Astrocyte of the spinal cord (primary cell): ENCODE data around the gene ITGB7.

ENCODE experiments used
- DNase-seq: peaks from one replicate; pipeline ENCODE4 v3.0.0; 2011; ENCODE audit warnings: low read depth, low spot score
- H3K4me3 ChIP-seq: 2 replicates; pipeline ENCODE4 v1.5.1; 2011; ENCODE audit warnings: low read depth, mild to moderate bottlenecking, low read length, moderate library complexity
- in situ Hi-C: cut with HindIII; loops from 2 replicates; pipeline ENCODE4 v1.10.0; 2017; ENCODE audit warnings: low sequenced_read_pairs
- TF ChIP-seq, protein P1 (sequence below): IDR thresholded peaks from 2 replicates; pipeline ENCODE4 v1.5.1; 2012; ENCODE audit warnings: low read depth, mild to moderate bottlenecking, low read length, inconsistent platforms

Gene ITGB7

DNA sequence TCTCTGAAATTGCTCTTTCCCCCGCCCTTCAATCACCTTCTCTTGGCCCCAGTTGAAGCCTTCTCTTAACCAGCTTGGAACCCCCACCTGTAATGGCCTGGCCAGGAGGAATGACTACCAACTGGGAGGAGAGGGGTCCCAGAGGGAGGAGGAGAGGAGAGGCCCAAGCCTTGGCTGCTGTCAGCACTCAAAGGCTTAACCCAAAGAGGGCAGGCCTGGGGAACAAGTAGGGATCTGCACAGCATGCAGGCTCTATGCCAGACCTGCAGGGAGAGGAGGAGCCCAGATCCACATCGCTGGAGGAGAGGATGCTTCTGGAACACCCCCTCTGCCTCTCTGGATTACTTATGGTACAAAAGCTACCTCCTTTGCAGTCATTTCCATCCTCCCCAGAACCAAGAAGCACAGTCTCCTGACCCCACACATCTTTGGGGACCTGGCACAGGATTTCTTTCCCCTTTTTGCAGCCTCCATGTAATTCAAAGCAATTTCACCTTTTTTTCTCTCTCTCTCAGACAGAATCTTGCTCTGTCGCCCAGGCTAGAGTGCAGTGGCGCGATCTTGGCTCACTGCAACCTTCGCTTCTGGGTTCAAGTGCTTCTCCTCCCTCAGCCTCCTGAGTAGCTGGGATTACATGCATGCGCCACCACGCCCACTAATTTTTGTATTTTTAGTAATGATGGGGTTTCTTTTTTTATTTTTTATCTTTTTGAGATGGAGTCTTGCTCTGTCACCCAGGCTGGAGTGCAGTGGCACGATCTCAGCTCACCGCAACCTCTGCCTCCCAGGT lies 18.8 kb upstream of the ITGB7 start:
- TF ChIP-seq, protein P1, sequence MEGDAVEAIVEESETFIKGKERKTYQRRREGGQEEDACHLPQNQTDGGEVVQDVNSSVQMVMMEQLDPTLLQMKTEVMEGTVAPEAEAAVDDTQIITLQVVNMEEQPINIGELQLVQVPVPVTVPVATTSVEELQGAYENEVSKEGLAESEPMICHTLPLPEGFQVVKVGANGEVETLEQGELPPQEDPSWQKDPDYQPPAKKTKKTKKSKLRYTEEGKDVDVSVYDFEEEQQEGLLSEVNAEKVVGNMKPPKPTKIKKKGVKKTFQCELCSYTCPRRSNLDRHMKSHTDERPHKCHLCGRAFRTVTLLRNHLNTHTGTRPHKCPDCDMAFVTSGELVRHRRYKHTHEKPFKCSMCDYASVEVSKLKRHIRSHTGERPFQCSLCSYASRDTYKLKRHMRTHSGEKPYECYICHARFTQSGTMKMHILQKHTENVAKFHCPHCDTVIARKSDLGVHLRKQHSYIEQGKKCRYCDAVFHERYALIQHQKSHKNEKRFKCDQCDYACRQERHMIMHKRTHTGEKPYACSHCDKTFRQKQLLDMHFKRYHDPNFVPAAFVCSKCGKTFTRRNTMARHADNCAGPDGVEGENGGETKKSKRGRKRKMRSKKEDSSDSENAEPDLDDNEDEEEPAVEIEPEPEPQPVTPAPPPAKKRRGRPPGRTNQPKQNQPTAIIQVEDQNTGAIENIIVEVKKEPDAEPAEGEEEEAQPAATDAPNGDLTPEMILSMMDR: no peak
- in situ Hi-C loops: no loop called here
- no peak for DNase-seq
- no peak overlapping the region for H3K4me3 ChIP-seq

DNA sequence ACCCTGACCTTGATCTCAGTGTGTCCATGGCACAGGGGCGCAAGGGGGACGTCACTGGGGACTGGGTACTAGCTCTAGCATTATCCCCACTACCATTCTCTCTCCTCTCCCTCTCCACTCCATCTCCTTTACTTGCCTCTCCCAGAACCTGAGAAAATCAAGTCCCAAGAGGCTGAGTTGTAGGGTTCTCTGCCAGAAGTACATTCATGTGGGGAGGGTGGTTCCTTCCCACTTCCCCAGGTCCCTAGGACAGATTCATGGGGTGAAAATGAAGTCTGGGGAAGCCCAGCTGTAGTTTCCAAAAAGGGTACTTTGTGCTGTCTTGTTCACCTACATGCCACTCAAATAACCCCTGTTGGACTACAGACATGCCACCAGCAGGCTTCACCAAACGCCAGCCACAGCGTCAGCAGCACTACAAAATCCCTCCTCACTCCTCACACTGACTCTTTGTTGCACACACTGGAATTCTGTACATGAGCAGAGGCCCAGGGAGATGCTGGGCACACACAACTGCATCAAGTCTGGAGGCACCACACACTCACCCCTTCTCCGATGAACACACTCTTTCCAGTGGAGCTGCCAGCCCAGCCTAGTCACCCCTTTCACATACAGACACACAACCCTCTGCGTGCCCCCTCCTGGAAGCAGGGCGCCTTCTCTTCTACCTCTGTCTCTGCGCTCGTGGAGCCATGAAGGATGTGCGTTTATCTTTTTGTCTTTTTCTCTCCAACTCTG lies 18.0 kb upstream of the ITGB7 start:
- H3K4me3 ChIP-seq: no peak overlapping the region
- TF ChIP-seq, protein P1: no peak
- DNase-seq: no peak
- in situ Hi-C loops: no loop called here

DNA sequence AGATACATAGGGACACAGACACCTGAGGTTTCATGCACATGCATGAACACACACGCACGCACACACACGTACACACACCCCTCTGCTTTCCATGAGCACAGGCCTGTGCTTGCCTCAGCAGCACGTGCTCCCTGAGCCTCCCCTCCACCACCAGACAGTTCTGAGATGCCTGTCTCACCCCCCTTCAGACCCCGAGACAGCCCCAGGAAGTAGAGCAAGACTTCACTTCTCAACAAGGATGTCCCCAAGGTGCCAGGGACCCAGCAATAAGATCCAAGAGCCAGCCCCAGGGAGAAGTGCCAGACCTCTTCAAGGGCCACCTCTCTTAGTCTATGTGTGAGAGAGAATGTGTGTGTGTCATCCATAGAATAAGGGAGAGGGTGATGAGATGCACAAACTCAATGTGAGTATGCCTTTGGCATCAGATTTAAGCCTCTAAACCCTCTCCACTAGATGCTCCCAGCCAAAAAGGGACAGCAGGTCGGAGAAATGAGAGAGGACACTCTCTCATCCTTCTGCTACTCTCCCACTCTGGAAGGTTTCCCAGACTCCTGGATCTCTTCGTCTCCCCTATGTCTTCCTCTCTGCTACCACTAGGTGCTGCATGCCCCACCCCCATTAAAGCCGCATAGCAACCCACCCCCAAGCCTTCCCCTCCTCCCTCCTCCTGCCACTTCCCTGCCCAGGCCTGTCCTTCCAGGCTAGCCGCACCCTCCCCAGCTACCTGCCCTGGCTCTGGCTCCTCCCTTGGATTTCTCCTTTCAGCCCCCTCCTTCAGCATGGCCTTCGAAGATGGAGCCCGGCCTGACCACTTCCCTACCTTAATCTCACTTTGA lies 17.2 kb upstream of the ITGB7 start:
- DNase-seq: no peak
- no peak overlapping the region for H3K4me3 ChIP-seq
- TF ChIP-seq, protein P1: peak; percentile 26
- in situ Hi-C loops: no loop called here

DNA sequence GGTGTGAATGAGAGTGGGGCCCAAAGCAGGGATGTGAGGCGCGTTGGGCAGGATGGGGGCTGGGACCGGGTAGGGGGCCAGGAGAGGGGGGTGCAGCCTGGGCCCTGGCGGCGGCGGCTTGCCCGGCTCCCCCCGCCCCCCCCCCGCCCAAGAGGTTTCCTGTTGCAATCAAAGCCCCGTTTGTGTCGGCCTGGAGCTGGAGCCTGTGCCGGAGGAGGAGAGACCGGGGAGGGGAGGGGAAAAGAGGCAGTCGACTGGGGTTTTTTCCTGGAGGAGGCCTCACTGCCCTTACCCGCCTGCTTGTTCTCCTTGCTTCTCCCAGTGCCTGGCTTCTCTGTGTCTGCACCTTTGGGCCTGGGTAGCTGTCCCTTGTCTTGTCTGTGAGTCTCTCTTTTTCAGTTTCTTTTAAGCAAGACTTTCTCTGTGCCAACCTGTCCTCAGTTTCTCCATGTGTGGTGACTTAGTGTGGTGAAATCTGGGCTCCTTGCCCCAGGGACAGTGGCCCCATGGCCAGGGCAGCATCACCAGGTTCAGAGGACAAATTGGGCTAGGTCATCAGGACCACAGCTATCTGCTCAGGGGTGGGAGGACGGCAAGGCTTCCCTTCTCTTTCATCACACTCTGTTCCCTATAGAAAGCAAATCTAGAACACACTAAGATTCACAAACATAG lies 16.5 kb upstream of the ITGB7 start:
- TF ChIP-seq, protein P1: no peak
- peak; percentile 62 for DNase-seq
- no peak overlapping the region for H3K4me3 ChIP-seq
- in situ Hi-C loops: no loop called here

DNA sequence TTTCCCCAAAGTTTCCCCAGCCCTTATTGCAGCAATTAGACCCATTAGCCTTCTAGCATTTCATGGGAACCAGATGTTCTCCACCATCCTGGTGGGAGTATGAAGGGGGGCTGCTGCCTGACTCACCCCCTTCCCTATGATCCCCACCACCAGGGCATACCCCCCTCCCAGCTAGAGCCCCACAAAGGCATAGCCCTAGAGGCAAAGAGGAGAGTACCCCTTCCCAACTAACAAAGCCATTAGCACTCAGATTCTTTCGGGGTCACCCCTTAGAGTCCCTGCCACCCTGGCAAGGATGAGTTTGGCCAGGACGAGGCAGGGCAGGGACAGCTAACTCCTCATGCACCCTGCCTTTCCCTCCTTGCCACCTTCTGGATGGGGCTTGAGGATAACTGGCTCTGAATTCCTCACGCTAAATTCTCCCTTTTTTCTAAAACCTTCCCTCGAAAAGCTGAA lies 15.8 kb upstream of the ITGB7 start:
- TF ChIP-seq, protein P1: no peak
- in situ Hi-C loops: no loop called here
- no peak overlapping the region for H3K4me3 ChIP-seq
- no peak for DNase-seq
